Brain pericyte (primary cell): ENCODE measurements around the gene NOXA1.
"Not testable (repeated sequence)": the region's sequence is repeated elsewhere in the genome, so short reads cannot be mapped to it uniquely, and the experiment has no call there.

Experiments used
- DNase-seq: peaks from one replicate; pipeline ENCODE4 v3.0.0-alpha.2; 2012; ENCODE audit warnings: low read depth, low spot score

The NOXA1 gene

GRCh38 chr9:137422604-137423513, at the start of gene NOXA1, which contains the start of gene EXD3:
NOXA1 (plus strand) TSS chr9:137423393; CDS start chr9:137423530, 137 bp downstream.
EXD3 (minus strand) TSS chr9:137423162; CDS start chr9:137395357, 27,805 bp downstream.
- DNase-seq, result no peak

DNA sequence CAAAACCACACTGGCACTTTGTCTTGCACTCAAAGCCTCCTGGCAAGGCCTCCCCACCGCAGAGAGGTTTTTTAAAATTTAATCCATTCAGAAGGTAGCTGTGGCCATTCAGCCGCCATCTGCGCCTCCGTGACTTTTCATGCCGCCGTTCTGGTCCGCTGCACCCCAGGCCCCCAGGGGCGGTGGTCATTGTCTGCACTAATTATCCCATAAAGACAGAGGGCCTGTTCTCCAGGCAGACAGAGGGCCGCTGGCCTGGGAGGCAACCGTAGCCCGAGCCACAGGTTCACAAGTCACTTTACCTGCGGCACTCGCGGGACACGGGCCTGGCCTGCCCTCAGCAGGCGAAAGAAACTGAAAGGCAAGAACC, 49.6 kb upstream of the NOXA1 start:
- no peak for DNase-seq

GRCh38 chr9:137374131-137374845, 48.9 kb upstream of the NOXA1 start:
- DNase-seq, result no peak

GRCh38 chr9:137375321-137376058, 47.7 kb upstream of the NOXA1 start:
- no peak for DNase-seq

- DNase-seq, result no peak
Observed at GRCh38 chr9:137376386-137376785, 46.8 kb upstream of the NOXA1 start.

DNA sequence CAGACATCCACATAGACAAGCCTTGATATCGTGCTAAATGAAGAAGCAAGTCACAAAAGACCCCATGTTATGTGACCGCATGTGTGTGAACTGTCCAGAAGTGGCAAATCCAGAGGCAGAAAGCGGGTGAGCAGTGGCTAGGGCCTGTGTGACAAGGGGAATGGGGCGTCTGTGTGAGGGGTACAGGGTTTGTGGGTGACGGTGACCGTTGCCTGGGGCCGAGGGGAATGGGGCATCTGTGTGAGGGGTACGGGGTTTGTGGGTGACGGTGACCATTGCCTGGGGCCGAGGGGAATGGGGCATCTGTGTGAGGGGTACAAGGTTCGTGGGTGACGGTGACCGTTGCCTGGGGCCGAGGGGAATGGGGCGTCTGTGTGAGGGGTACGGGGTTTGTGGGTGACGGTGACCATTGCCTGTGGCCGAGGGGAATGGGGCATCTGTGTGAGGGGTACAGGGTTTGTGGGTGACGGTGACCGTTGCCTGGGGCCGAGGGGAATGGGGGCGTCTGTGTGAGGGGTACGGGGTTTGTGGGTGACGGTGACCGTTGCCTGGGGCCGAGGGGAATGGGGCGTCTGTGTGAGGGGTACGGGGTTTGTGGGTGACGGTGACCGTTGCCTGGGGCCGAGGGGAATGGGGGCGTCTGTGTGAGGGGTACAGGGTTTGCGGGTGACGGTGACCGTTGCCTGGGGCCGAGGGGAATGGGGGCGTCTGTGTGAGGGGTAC, 44.3 kb upstream of the NOXA1 start:
- DNase-seq, result not testable (repeated sequence)

DNA sequence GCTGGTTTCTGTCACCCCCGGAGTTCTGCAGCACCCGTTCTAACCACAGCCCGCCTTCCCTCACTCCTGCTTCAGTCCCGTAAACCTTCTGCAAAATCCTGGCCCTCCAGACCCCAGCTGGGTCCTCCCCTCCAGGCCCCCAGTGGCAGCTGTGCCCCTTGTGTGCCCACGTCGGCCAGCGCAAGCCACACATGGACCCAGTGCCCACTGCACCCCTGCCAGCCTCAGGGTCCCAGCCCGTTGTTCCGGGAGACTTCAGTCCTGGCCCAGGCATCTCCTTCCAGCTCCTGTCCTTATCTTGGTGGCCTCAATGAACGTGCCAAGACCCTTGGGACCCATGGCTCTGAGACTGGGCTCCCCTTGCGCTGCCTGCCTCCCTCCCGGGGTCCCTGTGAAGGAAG, 43.4 kb upstream of the NOXA1 start:
- no peak for DNase-seq

DNA sequence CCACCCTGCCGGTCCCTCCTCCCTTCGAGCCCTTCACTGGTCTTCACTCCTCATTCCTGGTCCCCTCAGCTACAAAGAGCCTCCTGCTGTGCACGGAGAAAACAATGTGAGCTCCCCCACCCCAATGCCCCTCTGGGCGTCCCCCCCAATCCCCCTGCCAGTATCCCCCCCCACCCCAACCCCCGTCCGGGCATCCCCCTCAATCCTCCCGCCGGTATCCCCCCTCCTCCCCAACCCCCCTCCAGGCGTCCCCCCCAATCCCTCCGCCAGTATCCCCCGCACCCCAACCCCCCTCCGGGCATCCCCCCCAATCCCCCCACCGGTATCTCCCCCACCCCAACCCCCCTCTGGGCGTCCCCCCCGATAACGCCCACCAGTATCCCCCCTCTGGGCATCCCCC, 43.0 kb upstream of the NOXA1 start:
- DNase-seq, result no peak

DNA sequence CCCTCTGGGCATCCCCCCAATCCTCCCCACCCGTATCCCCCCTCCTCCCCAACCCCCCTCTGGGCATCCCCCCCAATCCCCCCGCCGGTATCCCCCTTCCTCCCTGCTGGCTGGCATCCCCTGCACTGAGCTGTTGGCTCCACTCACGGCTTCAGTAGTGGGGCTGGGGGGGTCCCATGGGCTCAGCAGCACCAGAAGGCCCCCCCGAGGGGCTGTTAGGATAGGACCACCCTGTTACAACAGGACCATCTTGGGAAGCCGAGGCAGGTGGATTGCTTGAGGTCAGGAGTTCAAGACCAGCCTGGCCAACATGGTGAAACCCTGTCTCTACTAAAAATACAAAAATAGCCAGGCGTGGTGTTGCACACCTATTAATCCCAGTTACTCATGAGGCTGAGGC, 42.6 kb upstream of the NOXA1 start:
- no peak for DNase-seq

- no peak for DNase-seq
Observed at GRCh38 chr9:137381501-137382443, 41.4 kb upstream of the NOXA1 start.

- no peak for DNase-seq
Observed at GRCh38 chr9:137382444-137383080, 40.6 kb upstream of the NOXA1 start.

DNA sequence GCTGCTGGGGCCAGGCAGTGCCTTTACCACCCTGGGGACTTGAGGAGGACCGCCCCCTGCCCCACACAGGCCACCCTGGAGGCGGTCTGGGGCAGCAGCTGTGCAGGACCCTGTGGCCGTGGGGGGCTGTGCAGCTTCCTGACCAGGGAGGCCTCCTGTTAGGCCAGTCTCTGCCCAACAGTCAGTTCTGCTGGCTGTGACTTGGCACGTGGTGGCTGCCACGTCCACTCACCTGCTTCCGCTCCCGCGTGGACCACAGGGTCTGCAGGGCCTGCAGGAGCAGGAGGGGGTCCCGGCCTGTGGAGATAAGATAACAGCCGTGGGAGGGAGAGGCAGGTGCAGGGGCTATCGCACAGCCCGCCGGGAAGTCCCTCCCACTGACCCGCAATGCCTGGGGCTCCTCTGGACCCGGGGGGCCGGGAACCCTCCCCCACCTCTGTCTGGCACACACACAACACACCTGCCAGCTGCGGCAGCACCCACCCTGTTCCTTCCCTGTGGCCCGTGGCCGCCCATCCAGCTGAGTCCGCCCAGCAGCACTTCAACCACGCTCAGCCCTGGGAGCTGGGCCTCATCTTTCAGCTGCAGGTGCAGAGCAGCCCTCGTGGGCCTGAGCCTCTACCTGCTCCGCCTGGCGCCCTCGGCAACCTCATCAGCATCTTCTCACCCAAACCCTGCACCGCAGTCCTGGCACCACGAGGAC, 40.0 kb upstream of the NOXA1 start:
- DNase-seq, result no peak

GRCh38 chr9:137383784-137384756, 39.1 kb upstream of the NOXA1 start:
- no peak for DNase-seq

DNA sequence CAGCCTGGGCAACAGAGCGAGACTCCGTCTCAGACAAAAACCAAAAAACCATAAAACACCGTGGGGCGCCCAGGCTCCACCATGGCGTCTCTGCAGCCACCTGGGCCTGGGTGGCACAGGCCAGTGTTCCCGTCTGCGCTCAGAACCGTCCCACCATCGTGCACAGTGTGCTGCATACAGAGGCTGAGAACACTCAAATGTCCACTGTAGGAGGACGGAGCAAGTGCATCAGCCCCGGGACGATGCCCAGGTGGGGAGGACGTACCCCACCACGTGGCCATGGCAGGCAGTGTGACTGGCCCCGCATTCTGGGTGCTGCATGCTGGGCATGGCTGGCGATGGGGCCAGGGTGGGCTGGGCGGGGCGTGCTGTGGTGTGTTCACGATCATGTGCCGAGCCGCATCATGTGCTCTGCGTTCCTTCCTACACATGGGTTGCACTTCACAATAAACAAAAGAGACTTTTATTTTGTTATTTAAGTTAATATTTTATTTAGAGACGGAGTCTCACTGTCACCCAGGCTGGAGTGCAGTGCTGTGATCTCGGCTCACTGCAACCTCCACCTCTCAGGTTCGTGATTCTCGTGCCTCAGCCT, 38.0 kb upstream of the NOXA1 start:
- no peak for DNase-seq

DNA sequence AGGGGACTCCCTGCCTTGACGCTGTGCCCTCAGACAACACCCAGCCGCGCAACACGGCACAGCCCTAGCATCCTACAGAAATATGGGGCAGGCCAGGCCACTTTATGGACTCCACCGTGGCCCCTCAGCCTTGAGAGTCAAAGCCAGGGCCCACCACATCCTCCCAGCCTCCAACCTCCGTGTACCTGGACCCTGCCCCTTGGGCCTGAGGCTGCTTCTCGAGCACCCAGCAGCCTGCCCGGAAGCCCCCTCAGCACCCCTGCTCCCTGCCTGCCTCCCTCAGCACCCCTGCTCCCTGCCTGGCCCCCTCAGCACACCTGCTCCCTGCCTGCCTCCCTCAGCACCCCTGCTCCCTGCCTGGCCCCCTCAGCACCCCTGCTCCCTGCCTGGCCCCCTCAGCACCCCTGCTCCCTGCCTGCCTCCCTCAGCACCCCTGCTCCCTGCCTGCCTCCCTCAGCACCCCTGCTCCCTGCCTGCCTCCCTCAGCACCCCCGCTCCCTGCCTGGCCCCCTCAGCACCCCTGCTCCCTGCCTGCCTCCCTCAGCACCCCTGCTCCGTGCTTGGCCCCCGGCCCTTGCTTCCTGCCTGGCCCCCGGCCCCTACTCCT, 36.6 kb upstream of the NOXA1 start:
- DNase-seq, result not testable (repeated sequence)

GRCh38 chr9:137387114-137387890, 35.9 kb upstream of the NOXA1 start:
- no peak for DNase-seq
